SIG-M5 treated with dmso at 0.1 percent for 504 hours (cell line): ENCODE data around the gene ITGB3.

Experiments
- DNase-seq: peaks from one replicate; lab custom pipeline; 2025; ENCODE audit not compliant: unreplicated experiment; lab: John Stamatoyannopoulos, UW

ITGB3 gene

GRCh38 chr17:47295874-47296255 lies 42.2 kb downstream of the ITGB3 start:
- no peak for DNase-seq

DNA sequence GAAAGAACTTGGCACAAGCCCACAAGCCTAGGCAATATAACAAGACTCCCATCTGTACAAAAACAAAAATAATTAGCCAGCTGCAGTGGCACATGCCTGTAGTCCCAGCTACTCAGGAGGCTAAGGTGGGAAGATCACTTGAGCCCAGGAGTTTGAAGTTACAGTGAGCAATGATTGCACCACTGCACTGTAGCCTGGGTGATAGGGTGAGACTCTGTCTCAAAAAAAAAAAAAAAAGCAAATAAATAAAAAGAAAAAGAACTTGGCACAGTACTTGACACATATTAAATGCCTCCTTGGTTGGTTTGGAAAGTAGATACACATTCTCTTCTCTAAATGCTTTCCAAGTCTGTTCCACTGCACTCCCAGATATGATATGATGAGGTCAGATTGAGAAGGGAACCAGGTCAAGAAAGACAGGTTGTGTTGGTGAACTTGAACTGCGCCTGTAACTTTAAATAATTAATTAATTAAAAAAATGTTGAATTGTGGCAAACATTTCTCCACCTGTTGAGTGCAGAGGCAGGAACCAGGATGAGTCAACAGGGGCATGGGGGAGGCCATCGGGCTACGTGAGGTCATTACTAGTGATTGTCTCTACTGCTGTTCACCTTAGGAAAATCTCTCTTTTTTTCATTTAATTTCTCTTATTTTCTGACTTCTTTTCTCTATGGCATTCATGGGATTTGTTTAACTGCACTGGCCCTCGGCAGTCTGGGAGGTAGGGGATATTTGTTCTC lies 44.2 kb downstream of the ITGB3 start:
- no peak for DNase-seq

DNA sequence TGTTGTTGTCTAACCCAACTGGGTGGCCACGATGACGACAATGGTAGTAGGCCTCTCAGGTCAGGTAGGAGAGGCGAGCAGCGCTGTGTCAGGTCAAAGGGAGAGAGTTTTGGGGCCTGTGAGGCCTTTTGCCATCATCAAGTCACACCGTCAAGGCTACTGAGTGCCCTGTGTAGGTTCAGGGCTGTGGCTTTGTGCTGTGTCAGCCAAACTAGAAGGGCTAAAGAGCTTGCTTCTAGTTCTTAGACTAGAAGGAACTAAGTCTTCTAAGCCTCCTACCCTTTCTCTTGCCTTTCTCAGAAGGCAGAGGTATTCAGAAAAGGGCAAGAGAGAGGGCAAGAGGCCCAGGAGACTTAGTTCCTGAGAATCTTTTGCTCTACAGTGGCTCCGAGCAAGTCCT lies 45.1 kb downstream of the ITGB3 start:
- DNase-seq = no peak

GRCh38 chr17:47299239-47299910 lies 45.7 kb downstream of the ITGB3 start:
- DNase-seq = no peak

DNA sequence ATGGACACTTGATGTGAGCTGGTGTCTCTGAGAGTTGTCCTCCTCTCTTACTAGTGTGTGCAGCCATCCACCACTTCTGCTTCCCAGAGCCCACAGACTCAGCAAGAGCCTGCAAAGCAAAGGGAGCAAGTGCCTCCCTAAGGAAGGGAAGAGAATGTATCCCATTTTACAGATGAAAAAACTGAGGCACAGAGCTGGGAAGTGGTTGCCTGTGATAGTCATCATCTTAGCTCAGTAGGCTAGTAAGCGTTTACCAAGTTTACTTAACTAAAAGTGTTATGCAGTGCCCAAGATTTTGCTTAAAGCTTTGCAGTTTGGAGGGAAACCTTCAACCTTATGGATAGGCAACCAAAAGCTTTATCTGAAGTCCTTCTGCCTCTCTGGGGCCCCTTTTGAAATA lies 47.1 kb downstream of the ITGB3 start:
- DNase-seq = no peak

DNA sequence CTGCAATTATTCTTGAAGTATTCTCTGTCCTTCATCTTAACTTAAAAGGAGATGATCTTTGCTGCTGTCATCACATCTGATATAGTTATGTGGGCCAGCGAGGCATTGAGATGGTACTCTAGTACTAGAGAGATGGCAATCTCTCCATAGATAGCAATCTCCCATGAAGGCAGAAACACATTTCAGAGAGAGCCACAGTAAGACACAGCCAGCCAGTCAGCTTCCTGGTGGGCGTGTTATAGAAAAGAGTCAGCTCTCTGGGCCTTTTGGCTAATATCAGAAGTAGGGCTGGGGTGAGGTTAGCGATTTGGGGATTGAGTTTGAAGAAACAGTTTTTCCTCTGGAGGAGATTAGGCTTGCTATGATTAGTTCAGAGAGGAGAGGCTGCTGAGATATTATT lies 47.5 kb downstream of the ITGB3 start:
- no peak for DNase-seq

GRCh38 chr17:47301831-47302230 lies 48.2 kb downstream of the ITGB3 start:
- DNase-seq = no peak

GRCh38 chr17:47304186-47304585 lies 50.6 kb downstream of the ITGB3 start:
- no peak for DNase-seq

DNA sequence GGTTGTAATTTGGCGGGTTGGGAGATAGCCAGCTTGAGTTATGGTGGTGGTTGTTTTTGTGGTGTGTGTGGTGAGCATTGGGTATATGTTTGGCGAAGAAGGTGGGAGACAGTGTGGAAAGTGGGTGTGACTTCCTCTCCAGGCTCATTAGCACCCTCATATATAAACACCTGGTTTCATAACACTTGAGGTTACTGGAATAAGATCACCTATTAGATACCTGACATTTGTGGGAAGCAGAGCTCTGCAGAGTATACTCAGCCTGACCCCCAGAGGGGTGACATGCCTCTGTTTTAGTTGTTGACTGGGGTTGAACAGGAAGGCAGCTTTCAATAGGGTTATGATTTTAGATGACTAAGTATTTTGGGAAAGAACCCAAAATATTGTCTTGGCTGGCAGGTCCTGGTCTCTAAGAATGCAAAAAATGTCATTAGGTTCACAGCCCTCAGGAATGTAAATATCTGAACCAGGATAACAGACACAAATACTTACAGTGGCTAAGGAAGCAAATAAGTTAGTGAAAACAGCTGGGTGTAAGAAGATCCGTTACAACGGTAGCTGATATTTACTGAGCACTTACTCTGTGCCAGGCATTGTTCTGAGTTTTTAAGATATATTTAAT lies 51.8 kb downstream of the ITGB3 start:
- DNase-seq = no peak

GRCh38 chr17:47310186-47310733 lies 56.6 kb downstream of the ITGB3 start:
- DNase-seq = no peak

DNA sequence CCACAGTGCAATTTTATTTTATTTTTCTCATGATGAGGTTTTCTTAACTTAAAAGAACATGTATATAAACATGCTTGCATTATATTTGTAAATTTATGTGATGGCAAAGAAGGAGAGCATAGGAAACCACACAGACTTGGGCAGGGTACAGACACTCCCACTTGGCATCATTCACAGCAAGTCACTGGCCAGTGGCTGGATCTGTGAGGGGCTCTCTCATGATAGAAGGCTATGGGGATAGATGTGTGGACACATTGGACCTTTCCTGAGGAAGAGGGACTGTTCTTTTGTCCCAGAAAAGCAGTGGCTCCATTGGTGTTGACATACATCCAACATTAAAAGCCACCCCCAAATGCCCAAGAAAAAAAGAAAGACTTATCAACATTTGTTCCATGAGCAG lies 57.8 kb downstream of the ITGB3 start:
- no peak for DNase-seq

GRCh38 chr17:47315451-47316266 lies 62.0 kb downstream of the ITGB3 start:
- peak; percentile 79 for DNase-seq

DNA sequence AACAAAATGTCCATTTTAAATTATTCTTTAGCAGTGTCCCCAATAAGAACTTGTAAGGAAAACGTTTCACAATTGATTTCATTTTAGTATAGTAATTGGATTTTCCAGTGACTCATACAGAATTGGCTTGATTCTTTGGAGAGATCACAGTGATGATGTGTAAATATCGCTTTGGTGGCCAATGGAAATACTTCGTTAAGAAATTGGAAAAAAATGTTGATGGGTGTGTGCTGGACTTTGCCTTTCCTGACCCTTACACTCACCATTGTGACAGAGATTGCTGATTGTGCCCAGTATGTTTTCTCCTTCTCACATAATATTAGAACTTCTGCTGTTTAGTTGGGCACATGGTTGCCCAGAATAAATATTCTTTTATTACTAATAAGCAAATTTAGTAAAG lies 62.7 kb downstream of the ITGB3 start:
- DNase-seq = no peak

- DNase-seq = no peak
These were observed 63.5 kb downstream of the ITGB3 start for GRCh38 chr17:47317119-47317518.

DNA sequence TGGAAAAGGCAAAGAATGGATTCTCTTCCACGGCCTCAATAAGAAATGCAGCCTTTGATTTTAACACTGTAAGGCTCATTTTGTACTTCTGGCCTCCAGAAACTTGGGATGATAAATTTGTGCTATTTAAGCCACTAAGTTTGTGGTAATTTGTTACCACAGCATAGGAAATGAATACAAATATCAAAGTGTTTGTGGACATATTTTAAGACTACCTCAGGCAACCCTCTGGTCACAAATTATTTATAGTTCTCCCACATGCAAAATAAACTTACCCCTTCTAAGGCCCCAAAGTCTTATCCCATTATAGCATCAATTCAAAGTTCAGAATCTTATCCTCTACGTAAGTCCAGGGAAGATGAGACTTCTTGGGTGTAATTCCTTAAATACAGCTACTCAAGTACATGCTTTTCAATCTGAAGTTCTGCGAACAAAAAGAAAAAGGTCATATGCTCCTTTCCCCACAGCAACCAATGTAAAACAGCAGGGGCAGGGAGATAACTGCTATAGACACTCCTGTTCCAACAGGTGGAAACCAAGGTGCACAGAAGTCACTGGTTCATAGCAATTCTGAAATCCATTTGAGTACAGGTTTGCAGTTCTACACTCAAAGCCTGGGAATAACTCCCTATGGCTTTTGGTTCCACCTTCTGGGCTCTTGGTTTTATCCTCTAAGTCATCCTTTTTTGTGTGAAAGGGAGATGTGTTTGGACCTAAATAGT lies 64.7 kb downstream of the ITGB3 start:
- no peak for DNase-seq

GRCh38 chr17:47320879-47321502 lies 67.4 kb downstream of the ITGB3 start:
- DNase-seq = no peak

DNA sequence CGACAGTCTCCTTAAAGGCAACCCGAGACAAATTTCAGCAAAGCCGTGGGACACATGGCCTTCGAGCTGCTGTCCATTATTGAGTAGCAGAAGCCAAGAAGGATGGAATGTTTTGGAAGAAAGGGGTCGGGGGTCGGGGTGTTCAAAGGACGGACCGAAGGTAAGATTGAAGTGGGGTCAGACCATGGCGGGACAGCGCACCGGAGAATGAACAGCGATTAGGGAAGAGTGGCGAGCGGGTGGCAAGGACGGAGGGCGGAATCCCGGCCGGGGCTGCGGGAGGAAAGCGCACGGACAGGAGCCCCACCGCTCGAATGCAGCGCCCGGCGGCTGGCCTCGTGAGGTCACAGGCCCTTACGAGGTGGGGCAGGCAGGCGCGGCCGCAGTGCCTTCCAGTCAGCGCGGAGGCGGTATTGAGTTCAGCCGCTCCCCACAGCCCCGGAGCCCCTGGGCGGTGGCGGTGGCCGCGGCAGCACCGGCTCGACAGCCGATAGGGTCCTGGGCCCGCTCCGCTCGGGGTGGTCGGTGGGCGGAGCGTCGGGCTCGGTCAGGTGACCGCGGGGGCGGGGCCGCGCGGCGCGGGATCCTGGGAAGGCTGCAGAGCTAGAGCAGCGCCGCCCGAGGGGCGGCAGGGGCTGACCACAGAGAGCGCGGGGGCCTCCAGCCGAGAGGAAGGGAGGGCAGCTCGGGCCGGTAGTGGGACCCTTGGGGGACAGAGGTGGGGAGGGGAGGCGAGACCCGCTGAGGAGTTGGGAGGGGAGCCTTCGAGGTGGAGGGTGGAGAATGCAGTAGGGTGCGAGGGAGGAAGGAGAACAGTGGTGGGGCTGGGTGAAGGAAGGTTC lies 70.0 kb downstream of the ITGB3 start, which contains the start of gene EFCAB13:
EFCAB13 (plus strand) TSS at position 574 of the 842 bp plus-strand sequence. CDS start 4,399 bp downstream, outside the sequence.
- peak; percentile 85 for DNase-seq

- DNase-seq = peak; percentile 89
These were observed 70.8 kb downstream of the ITGB3 start for GRCh38 chr17:47324224-47325020.
